GM20000 (cell line): Measurements from ENCODE around the gene XRCC4.

Experiments
- DNase-seq: peaks from one replicate; pipeline ENCODE4 v3.0.0; 2012; ENCODE audit warnings: low spot score
- TF ChIP-seq, protein P1 (sequence below): IDR thresholded peaks from 2 replicates; pipeline ENCODE4 v1.5.1; 2012; ENCODE audit warnings: mild to moderate bottlenecking, control low read depth; ENCODE audit errors: extremely low read depth, missing control alignments

XRCC4 gene

DNA sequence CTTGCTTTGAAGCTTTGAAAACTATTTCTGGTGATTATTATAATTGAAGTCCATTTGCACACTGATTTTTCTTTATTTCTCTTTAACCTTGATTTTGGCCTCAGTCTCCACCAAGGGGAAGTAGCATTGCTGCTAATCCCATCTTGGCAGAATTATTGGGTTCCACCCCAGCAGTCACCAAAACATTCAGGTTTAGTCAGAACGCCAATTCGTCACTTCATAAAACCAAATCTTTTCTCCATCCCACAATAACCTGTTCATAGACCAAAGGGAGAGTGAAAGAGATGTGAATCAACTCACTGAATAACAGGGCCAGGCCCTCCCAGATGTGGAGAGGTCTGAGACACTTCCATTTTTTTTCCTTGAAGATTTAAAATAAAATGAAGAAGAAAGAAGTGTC, 299.1 kb downstream of the XRCC4 start:
- no peak for DNase-seq
- TF ChIP-seq, protein P1, sequence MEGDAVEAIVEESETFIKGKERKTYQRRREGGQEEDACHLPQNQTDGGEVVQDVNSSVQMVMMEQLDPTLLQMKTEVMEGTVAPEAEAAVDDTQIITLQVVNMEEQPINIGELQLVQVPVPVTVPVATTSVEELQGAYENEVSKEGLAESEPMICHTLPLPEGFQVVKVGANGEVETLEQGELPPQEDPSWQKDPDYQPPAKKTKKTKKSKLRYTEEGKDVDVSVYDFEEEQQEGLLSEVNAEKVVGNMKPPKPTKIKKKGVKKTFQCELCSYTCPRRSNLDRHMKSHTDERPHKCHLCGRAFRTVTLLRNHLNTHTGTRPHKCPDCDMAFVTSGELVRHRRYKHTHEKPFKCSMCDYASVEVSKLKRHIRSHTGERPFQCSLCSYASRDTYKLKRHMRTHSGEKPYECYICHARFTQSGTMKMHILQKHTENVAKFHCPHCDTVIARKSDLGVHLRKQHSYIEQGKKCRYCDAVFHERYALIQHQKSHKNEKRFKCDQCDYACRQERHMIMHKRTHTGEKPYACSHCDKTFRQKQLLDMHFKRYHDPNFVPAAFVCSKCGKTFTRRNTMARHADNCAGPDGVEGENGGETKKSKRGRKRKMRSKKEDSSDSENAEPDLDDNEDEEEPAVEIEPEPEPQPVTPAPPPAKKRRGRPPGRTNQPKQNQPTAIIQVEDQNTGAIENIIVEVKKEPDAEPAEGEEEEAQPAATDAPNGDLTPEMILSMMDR, result no peak

DNA sequence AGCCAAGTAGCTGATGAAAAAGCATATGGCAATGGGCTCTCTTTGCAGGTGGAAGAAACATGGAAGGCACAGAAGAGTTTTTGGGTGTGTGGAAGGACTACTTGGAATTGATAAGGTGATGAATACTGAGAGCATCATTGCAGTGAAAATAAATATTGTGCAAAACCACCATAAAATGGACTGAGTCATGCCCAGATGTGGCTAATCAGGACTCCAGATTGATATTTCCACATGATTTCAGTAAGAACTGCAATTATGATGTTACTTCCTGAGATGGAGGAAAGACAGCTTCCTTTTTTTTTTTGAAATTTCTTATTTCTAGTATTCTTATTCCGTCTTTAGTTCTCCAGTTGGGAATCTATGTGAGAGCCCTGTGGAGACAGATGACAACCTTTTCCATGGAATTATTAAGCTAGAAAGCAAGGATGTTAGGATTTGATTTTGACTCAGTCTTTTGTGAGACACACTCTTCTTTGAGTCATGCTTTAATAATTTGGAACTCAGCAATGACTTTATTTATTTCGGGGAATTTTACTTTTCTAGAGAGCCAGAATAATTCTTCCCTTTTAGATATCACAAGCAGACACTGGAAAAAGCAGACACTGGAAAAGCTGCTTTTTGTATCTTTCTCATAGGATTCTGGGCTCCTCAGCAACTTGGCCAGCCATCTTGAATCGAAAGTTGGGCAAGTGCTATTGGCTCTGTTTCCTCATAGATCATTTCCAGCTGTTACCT, 300.0 kb downstream of the XRCC4 start:
- DNase-seq, result no peak
- TF ChIP-seq, protein P1, result no peak

DNA sequence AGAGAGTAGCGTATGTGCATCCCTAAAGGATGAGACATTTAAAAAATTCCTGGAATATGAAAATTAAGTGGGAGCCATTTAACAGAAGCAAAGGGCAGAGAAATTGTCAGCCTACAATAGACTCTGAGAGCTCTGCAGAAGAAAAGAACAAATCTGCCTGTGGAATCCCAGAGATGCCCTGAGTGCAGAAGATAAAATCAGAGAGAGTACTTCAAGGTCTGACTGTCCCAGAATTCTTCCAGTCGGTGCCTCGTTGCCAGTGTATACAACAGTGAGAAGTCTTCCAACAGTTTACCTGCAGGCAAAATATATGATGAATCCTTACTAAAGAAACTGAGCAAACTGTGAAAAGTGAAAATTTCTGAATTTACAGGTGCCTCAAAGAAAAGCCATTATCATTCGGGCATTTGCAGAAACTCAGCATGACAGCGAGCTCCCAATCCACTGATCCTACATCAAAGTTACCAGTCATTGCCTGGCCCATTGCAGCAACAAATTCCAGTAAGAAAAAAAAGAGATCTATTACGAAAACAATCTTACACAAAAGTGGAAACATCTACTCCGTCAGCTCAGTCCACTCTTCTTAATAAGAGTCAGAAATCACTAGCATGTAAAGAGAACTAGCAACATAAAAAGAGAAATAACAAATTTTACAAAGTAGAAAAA, 301.4 kb downstream of the XRCC4 start:
- TF ChIP-seq, protein P1, result no peak
- DNase-seq, result no peak

DNA sequence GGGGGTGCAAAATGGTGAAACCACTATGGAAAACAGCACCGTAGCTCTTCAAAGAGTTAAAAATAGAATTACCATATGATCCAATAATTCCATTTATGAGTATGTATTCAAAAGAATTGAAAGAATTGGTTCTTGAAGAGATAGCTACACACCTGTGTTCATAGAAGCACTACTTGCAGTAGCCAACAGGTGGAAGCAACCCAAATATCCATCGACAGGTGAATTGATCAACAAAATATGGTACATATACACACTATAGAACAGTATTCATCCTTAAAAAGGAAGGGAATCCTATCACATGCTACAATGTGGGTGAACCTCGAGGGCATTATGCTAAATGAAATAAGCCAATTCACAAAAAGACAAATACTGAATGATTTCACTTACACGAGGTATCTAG, 308.5 kb downstream of the XRCC4 start:
- no peak for DNase-seq
- TF ChIP-seq, protein P1, result no peak

DNA sequence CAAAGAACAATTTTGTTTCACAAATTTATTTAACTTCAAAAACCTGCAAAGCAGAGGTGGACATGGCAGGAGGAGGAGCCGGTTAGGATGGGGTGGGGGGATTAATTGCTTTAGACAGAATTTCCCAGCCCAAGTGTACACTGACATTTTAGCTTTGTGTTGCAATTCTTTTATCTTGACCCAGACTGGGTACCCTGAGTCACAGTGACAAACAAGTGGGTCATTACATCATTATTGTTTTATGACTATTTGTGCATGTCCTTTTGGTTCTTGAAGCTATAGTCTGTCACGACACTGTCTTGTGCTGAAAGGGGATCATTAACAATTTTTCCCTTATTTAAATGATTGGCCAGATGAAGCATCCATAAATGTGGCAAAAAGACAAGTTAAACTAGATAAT, 309.7 kb downstream of the XRCC4 start:
- TF ChIP-seq, protein P1, result no peak

DNA sequence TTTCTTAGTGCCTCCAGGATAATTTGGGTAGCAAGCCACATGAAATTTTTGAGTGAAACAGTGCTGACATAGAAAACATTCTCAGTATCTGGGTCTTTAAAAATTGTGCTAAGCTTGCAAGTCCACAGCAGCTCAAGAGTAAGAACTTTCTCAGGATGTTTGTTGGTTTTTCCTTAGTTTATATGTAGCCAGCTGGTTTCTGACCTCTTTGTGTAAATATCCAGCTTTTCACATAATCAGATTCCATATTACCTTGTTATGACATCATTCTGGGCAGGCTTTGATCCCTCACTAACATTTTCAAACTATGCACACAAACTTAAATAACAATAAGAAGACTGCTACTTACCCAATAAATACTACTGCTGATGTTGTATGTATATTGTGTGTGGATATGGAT, 311.3 kb downstream of the XRCC4 start:
- no peak for DNase-seq
- TF ChIP-seq, protein P1, result no peak

More for the DNA sequence above, 309.7 kb downstream of the XRCC4 start:
- no peak for DNase-seq

DNA sequence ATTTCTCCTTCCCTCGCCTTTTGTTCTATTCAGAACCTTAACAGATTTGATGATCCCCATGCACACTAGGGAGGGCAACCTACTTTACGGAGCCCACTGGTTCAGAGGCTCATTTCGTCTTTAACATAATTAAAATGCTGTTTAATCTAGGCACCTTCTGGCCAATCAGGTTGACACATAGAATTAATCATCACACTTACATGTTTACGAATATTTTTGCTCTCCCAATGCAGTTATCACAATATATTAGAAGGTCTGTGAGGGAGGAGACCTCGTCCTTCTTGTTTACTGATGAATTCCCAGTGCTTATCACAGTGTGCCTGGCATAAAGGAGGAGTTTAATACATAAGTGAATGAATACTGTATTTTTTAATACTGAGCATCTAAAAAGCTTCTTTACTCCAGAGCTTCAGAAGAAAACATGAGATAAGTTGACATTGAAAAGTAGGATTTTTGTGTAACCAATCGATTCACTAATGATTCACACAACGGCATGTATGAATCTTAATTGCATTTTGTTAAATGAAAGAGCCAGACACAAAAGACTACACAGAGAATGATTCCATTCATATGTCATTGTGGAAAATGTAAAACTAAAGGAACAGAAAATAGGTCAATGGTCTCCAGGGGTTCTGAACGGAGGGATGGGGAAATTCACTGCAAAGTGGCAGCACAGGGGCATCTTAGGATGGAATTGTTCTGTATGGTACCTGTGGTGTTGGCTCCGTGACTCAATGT, 315.6 kb downstream of the XRCC4 start:
- TF ChIP-seq, protein P1, result no peak
- no peak for DNase-seq
